HCT116 (cell line): ENCODE data around the gene DET1. TPM values are rescaled to one million over a fixed set of nuclear protein-coding genes. Genes with fewer than 3 reads are reported as not detected.
A peak's percentile ranks its signal among the peaks of the same experiment; 100 is the strongest.

ENCODE experiments used
- ATAC-seq: fragments of 200-7000 bp; cut with Tn5 transposase; 2 replicates; pipeline ENCODE4 v1.9.1; 2020; ENCODE audit warnings: mild to moderate bottlenecking, moderate library complexity
- BruUV-seq: library from RNA; stranded (reverse); fragments of 400-500 nt; replicated peaks from 2 replicates; lab custom pipeline; 2021; lab: Mats Ljungman, UMichigan
- CTCF ChIA-PET: fragments of 300-600 bp; sonication (Branson Sonifier 250); formaldehyde crosslinking; loops from one replicate; lab custom pipeline; 2021; ENCODE audit warnings: antibody characterized with exemption; lab: Charles Lee
- POLR2A ChIA-PET: fragments of 300-600, 350-600 bp; sonication (Branson Sonifier 250); formaldehyde crosslinking; loops from one replicate; lab custom pipeline; 2021; ENCODE audit warnings: antibody characterized with exemption; lab: Charles Lee
- RAD21 ChIA-PET, 2 experiments: fragments of 300-600 bp; sonication (Branson Sonifier 250); formaldehyde crosslinking; loops; one replicate each; lab custom pipeline; 2023; ENCODE audit warnings: low total read pairs in 2 of 2; ENCODE audit not compliant: uncharacterized antibody in 2 of 2, unreplicated experiment in 2 of 2, low non-redundant PET in 1 of 2; lab: Charles Lee
- DNase-seq: peaks from one replicate; pipeline ENCODE4 v3.0.0-alpha.2; 2010; ENCODE audit warnings: low read depth, low spot score
- H2AFZ ChIP-seq: fragments of 200-600 bp; shearing (Covaris generic), sonication (generic); 2 replicates; pipeline ENCODE4 v1.6.1; 2017; ENCODE audit warnings: low read depth, mixed run types, mixed read lengths, antibody characterized with exemption, low read length; ENCODE audit not compliant: poor library complexity, severe bottlenecking
- H3K27ac ChIP-seq: 2 replicates; pipeline ENCODE4 v1.5.1; 2012; ENCODE audit warnings: low read depth, low read length
- H3K27me3 ChIP-seq: fragments of 200-600 bp; sonication (generic); 2 replicates; pipeline ENCODE4 v1.6.1; 2016; ENCODE audit warnings: mixed run types, low read length, mixed read lengths; ENCODE audit not compliant: insufficient read depth
- H3K36me3 ChIP-seq, 2 experiments: fragments of 200-500 bp in 1 of 2; fragments of 200-600 bp in 1 of 2; sonication (Bioruptor generic) in 1 of 2; sonication (generic) in 1 of 2; 2 replicates each; pipeline versions ENCODE4 v1.5.1 to v1.6.1; 2014 to 2016; ENCODE audit warnings: low read length in 2 of 2, inconsistent platforms in 1 of 2, mixed read lengths in 1 of 2, mixed run types in 1 of 2; ENCODE audit not compliant: insufficient read depth in 2 of 2, control insufficient read depth in 1 of 2
- H3K4me1 ChIP-seq, 2 experiments: fragments of 200-600 bp in 1 of 2; sonication (generic) in 1 of 2; 2 replicates each; pipeline versions ENCODE4 v1.5.1 to v1.6.1; 2012 to 2017; ENCODE audit warnings: low read length in 2 of 2, inconsistent platforms in 1 of 2, mild to moderate bottlenecking in 1 of 2, mixed read lengths in 1 of 2, mixed run types in 1 of 2, moderate library complexity in 1 of 2; ENCODE audit not compliant: insufficient read depth in 2 of 2, control insufficient read depth in 1 of 2
- H3K4me2 ChIP-seq: fragments of 200-600 bp; sonication (generic); 2 replicates; pipeline ENCODE4 v1.6.1; 2017; ENCODE audit warnings: mixed run types, low read length, mixed read lengths
- H3K4me3 ChIP-seq, 2 experiments: fragments of 200-600 bp in 1 of 2; sonication (generic) in 1 of 2; replicated peaks in 1 of 2; 2 replicates each; pipeline ENCODE4 v1.5.1; 2011 to 2016; ENCODE audit warnings: low read length in 2 of 2, control low read depth in 1 of 2, low read depth in 1 of 2, mild to moderate bottlenecking in 1 of 2, mixed read lengths in 1 of 2, mixed run types in 1 of 2
- H3K79me2 ChIP-seq: fragments of 200-600 bp; sonication (generic); 2 replicates; pipeline ENCODE4 v1.6.1; 2017; ENCODE audit warnings: mild to moderate bottlenecking, mixed run types, low read length, moderate library complexity, mixed read lengths; ENCODE audit not compliant: insufficient read depth
- H3K9ac ChIP-seq: fragments of 200-600 bp; sonication (generic); 2 replicates; pipeline ENCODE4 v1.6.1; 2016; ENCODE audit warnings: low read length, mixed read lengths
- H3K9me2 ChIP-seq: fragments of 200-600 bp; sonication (generic), shearing (Covaris generic); 2 replicates; pipeline ENCODE4 v1.6.1; 2017; ENCODE audit warnings: mixed run types, mild to moderate bottlenecking, moderate library complexity; ENCODE audit not compliant: insufficient read depth
- H3K9me3 ChIP-seq, 2 experiments: fragments of 200-500 bp in 1 of 2; fragments of 200-600 bp in 1 of 2; sonication (Bioruptor generic) in 1 of 2; sonication (generic) in 1 of 2; 2 replicates each; pipeline ENCODE4 v1.6.1; 2014 to 2017; ENCODE audit warnings: low read length in 2 of 2, mixed read lengths in 2 of 2, inconsistent platforms in 1 of 2, low read depth in 1 of 2, mild to moderate bottlenecking in 1 of 2, mixed run types in 1 of 2, moderate library complexity in 1 of 2; ENCODE audit not compliant: control insufficient read depth in 1 of 2, insufficient read depth in 1 of 2
- H4K20me1 ChIP-seq: fragments of 200-600 bp; sonication (generic), shearing (Covaris generic); 2 replicates; pipeline ENCODE4 v1.6.1; 2017; ENCODE audit warnings: mixed run types, mild to moderate bottlenecking, moderate library complexity; ENCODE audit not compliant: insufficient read depth
- EGR1 ChIP-seq: IDR thresholded peaks from 2 replicates; pipeline ENCODE4 v1.6.1; 2012; ENCODE audit warnings: low read depth
- ELF1 ChIP-seq: IDR thresholded peaks from 2 replicates; pipeline ENCODE4 v1.6.1; 2012; ENCODE audit warnings: low read depth, borderline replicate concordance
- EZH2 ChIP-seq: fragments of 200-600 bp; sonication (generic); IDR thresholded peaks from 2 replicates; pipeline ENCODE4 v1.6.1; 2017; ENCODE audit warnings: antibody characterized with exemption, mixed run types
- JUND ChIP-seq: IDR thresholded peaks from 2 replicates; pipeline ENCODE4 v1.6.1; 2012
- MAX ChIP-seq: IDR thresholded peaks from 2 replicates; pipeline ENCODE4 v1.6.1; 2012
- POLR2A ChIP-seq: IDR thresholded peaks from 2 replicates; pipeline ENCODE4 v1.7.0; 2011; ENCODE audit warnings: borderline replicate concordance; ENCODE audit not compliant: insufficient read depth, insufficient read length; ENCODE audit errors: extremely low read depth
- POLR2AphosphoS5 ChIP-seq: IDR thresholded peaks from 2 replicates; pipeline ENCODE4 v1.6.1; 2011; ENCODE audit warnings: mild to moderate bottlenecking, low read depth, low read length, moderate library complexity
- RAD21 ChIP-seq: IDR thresholded peaks from 2 replicates; pipeline ENCODE4 v1.6.1; 2012; ENCODE audit warnings: low read depth, mild to moderate bottlenecking
- SRF ChIP-seq: IDR thresholded peaks from 2 replicates; pipeline ENCODE4 v1.6.1; 2012; ENCODE audit warnings: low read depth
- TCF7L2 ChIP-seq: IDR thresholded peaks from 2 replicates; pipeline ENCODE4 v1.7.0; 2011; ENCODE audit warnings: borderline replicate concordance, inconsistent platforms; ENCODE audit not compliant: insufficient read depth, insufficient read length; ENCODE audit errors: extremely low read depth
- YY1 ChIP-seq: IDR thresholded peaks from 2 replicates; pipeline ENCODE4 v1.6.1; 2011; ENCODE audit warnings: low read length, low read depth, moderate library complexity, mild to moderate bottlenecking; ENCODE audit not compliant: insufficient replicate concordance; ENCODE audit errors: extremely low read depth
- ZFX ChIP-seq: fragments of 450-650 bp; IDR thresholded peaks from 2 replicates; pipeline ENCODE4 v1.6.1; 2017
- ZNF274 ChIP-seq: fragments of 200-500 bp; sonication (Bioruptor generic); IDR thresholded peaks from 2 replicates; pipeline ENCODE4 v1.6.1; 2014; ENCODE audit warnings: mild to moderate bottlenecking, low read depth, low read length, inconsistent platforms
- intact Hi-C: fragments of 100-400 bp; cut with micrococcal nuclease; formaldehyde crosslinking; loops from 2 replicates; pipeline ENCODE4 v1.10.0; 2022
- total RNA-seq: library from RNA; stranded (reverse); gene quantifications from one replicate; pipeline ENCODE4 v1.2.1, GENCODE V29; 2021; ENCODE audit not compliant: unreplicated experiment

DET1 gene
- total RNA-seq, 1 experiment from 2014 or later = 2.5 TPM

DNA sequence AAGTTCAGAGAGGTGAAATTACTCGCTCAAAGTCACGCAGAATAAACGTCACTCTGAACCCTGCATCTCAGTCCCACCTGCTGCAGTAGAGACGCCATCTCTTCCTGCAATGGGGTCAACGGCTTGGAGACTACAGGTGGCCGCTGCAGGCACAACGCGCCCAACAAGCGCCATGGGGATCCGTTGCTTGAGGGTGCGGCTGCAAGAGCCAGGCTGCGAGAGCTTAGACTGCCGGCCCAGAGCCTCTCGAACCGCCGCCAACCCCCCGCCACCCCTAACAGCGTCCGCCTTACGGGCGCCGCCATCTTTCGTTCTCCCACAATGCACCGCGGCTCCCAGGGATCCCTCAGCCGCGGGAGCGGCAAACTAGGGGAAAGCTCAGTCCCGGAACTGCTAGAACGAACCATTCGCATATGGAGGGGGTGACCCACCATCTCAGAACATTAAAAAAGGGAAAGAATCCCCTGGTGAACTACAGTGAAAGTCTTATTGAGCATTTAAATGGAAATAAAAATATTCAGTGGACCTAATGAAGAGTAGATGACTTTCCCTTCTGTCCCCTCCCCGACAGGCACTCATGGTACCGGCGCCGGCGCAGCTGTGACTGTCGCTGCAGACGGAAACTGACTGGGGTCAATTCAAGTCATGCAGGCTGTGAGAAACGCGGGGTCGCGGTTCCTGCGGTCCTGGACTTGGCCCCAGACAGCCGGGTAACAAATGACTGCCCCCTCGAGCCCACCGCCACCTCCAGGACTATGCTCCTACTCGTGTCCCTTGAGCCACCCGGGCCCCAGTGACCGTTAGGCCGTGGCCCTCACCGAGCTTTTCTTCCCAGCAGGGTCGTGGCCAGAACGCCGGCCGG, 79.2 kb downstream of the DET1 start, which contains the start of the genes MRPL46 and MRPS11:
Gene MRPL46 (minus strand): TSS at position 316 of the 862 bp plus-strand sequence. CDS start 11 bp downstream, at position 305.
Gene MRPS11 (plus strand): TSS at position 636 of the 862 bp plus-strand sequence. CDS start 10 bp downstream, at position 646.
- H3K36me3 ChIP-seq = peaks cover 14 to 22% of the 10 kb centered on the region in 2 experiments; a peak in 2 of 4 replicates
- H3K79me2 ChIP-seq = peaks cover 60% of the 10 kb centered on the region
- H3K4me1 ChIP-seq = peaks cover 13 to 17% of the 10 kb centered on the region in 2 experiments
- intact Hi-C loops = loop anchor here (1.0 kb wide), 1 partner anchor 79 kb away; the partner anchor contains the start of gene DET1
- POLR2A ChIA-PET = interaction anchor here (1.0 to 1.2 kb wide), 3 partner anchors 13 to 171 kb away, joined by 3 to 6 read pairs (median 4); partner anchors contain the start of genes AEN and ISG20
- H3K9me3 ChIP-seq = no peaks in the 10 kb centered on the region
- H3K9me2 ChIP-seq = no peaks in the 10 kb centered on the region
- no peaks in the 10 kb centered on the region for H4K20me1 ChIP-seq
- H3K27me3 ChIP-seq = no peaks in the 10 kb centered on the region
- H3K4me3 ChIP-seq = peak within 1 kb of the TSS; percentile 91 to 92
- ATAC-seq (peak; percentile 87), DNase-seq (peak; percentile 81)
- peak within 1 kb of the TSS; percentile 94 for H3K9ac ChIP-seq
- RAD21 ChIA-PET = no interaction called here
- H3K4me2 ChIP-seq = peak within 1 kb of the TSS; percentile 96
- no TSS peak for BruUV-seq
- TF ChIP-seq POLR2A = peak; percentile 37
- TF ChIP-seq TCF7L2 = peak; percentile 54
- peak; percentile 81 for TF ChIP-seq JUND
- TF ChIP-seq EGR1 = peak; percentile 44; the same call in 1 of the 2 replicates
- peak; percentile 98 for TF ChIP-seq YY1
- no peak for TF ChIP-seq ZNF274
- TF ChIP-seq POLR2AphosphoS5 = peak; percentile 70
- peak; percentile 80 for TF ChIP-seq ELF1
- no peak for TF ChIP-seq RAD21
- TF ChIP-seq EZH2 = no peak
- peak; percentile 79 for TF ChIP-seq MAX
- peak; percentile 56; the same call in 1 of the 2 replicates for TF ChIP-seq ZFX
- peak; percentile 56; the same call in 1 of the 2 replicates for TF ChIP-seq SRF
- TF ChIP-seq, all 23 proteins: peak for 10
- H2AFZ ChIP-seq = peak within 1 kb of the TSS; percentile 57
- CTCF ChIA-PET = interaction anchor here (0.6 to 3.3 kb wide), 5 partner anchors 13 to 193 kb away, joined by 3 to 17 read pairs (median 5); no protein-coding TSS in a partner anchor
- peak within 1 kb of the TSS; percentile 77 for H3K27ac ChIP-seq
